CD4-positive, alpha-beta T cell treated with Interleukin-17A for 1 hour (primary cell): ENCODE results near the gene SCAMP5.
A peak's percentile ranks its signal among the peaks of the same experiment; 100 is the strongest.

Experiments used
- DNase-seq: peaks from one replicate; pipeline ENCODE4 v3.0.0-alpha.2; 2020

Gene SCAMP5

GRCh38 chr15:74995182-74995778 is at the start of gene SCAMP5:
Gene SCAMP5 (plus strand): TSS chr15:74995563. CDS start chr15:75011840, 16,277 bp downstream.
- peak; percentile 93 for DNase-seq

- peak; percentile 88 for DNase-seq
These were observed 45.1 kb upstream of the SCAMP5 start for GRCh38 chr15:74950078-74950908.

DNA sequence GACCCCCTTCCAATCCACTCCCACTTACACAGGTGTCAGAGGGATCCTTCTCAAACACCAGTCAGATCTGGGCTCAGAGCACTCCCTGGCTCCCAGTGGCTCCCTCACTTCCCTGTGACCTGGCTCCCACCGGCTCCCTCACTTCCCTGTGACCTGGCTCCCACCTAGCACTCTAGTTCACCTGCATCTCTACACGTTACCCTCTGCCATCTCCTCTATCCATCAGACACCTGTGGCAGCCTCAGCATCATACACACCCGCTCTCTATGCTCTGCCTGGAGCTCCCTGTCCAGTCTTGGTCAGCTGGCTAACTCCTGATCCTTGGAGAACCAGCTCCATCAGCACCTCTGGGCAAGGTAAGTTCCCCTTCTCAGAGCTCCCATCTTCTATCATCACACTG is 44.4 kb upstream of the SCAMP5 start:
- no peak for DNase-seq

DNA sequence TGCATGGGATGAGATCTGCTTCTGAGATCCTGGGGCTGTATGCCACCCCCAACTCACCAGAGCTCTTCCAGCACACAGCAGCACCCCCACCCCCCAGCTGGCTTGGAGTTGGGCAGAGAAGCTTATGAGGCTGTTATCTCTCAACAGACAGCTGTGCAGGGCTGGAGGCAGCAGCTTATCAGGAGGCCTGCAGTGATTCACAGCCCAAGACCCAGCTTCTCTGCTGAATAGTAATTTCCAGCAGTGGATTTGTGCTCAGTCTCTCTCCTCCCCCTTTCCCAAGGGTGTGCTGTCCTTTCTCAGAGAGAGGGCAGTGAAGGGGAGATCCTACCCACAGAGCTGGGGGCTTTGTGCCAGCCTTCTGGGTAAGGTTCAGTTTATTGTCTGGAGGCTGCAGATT is 40.8 kb upstream of the SCAMP5 start:
- no peak for DNase-seq

GRCh38 chr15:74955017-74955416 is 40.3 kb upstream of the SCAMP5 start:
- no peak for DNase-seq

DNA sequence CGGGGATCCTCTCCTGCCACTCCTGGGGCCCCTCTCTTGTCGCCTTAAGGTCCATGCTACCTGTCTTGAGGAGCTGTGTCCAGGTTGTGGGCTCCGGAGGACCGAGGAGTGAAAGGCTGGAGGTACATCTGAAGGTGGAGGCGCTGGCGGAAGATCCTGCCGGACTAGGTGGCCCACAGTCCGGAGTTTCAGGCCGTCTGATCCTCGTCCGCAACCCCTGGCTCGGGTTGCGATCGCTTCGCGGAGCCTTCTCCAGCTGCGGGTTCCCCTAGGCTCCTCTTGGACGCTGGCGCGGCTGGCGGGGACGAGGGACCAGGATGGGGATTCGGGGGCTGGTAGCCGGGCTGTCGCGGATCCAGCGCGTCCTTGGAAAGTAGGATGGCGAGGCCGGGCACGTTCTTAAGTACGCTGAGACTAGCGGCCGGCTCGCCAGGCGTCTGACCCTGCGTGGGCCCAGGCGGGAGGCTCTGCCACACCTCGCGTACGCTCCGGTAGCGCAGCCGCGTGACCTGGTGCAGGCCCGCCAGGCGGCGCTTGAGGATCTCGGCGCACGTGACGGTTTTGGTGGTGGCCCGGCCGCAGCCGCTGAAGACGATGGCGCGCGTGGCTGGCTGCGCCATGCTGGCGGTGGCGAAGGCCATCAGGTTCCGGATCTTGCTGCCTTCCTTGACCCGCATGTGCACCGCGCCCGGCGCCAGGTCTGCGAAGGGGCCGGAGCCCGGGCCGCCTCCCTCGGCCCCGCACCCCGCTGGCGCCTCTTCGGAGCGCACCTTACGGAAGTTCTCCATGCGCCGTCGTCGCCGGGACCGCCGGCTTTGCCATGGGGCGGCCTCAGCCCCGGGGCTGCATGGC is 39.3 kb upstream of the SCAMP5 start:
- DNase-seq, result peak; percentile 65

- DNase-seq, result peak; percentile 67
These were observed 38.5 kb upstream of the SCAMP5 start, which contains the start of gene RPP25 for GRCh38 chr15:74956648-74957475. Gene RPP25 (minus strand): TSS chr15:74956772. CDS start chr15:74956583, 189 bp downstream.

DNA sequence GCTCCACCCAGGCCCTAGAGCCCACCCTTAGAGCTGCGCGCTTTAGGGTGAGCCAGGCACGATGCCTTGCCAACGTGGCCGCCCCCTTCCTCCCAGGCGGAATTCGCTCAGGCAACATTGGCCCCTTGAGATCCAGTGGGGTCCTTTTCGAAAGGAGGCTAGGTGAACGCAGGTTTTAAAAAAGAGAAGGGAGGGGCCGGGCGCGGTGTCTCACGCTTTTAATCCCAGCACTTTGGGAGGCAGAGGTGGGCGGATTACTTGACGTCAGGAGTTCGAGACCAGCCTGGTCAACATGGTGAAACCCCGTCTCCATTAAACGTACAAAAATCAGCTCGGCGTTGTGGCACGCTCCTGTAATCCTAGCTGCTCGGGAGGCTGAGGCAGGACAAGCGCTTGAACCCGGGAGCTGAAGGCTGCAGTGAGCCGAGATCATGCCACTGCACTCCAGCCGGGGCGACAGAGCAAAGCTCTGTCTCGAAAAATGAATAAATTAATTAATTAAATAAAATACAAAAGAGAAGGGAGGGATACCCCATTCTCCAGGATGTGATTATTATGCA is 37.8 kb upstream of the SCAMP5 start:
- DNase-seq, result no peak

- no peak for DNase-seq
These were observed 36.9 kb upstream of the SCAMP5 start for GRCh38 chr15:74958320-74958907.

- DNase-seq, result no peak
These were observed 36.3 kb upstream of the SCAMP5 start for GRCh38 chr15:74958908-74959585.

GRCh38 chr15:74959586-74959939 is 35.8 kb upstream of the SCAMP5 start:
- no peak for DNase-seq

GRCh38 chr15:74960286-74960685 is 35.1 kb upstream of the SCAMP5 start:
- DNase-seq, result no peak

DNA sequence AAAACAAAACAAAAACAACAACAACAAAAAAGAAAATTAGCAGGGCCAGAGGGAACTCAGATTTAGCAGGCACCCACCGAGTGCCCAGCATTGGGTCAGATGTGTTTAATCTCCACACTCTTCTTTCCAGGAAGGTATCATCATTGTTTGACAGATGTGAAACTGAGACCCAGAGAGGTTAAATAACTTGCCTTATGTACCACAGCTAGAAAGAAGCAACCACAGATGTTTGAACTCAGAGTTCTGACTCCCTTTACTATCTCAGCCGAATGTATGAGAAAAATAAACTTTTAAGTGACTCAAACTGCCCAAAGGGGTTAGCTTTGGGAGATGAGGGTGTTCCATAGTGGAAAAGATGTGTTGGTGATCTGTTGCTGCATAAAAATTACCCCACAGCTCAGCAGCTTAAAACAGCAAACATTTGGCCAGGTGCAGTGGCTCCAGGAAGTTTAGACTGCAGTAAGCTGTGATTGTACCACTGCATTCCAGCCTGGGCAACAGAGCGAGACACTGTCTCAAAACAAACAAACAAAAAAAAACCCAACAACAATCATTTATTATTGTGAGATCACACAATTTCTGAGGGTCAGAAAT is 34.3 kb upstream of the SCAMP5 start:
- DNase-seq, result no peak

DNA sequence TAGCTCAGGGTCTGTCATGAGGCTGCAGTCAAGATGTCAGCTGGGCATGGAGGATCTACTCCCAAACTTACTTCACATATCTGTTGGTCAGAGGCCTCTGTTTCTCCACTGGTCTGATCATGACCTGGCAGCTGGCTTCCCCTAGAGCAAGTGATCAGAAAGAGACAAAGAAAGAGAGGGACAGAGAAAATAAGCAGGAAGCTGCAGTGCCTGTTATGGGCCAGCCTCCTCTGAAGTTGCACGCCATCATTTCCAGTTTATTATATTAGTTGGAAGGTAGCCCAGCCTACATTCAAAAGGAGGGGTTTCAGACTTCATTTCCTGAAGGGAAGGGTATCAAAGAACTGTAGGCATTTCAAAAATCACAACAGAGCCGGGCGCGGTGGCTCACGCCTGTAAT is 33.7 kb upstream of the SCAMP5 start:
- DNase-seq, result no peak

GRCh38 chr15:74962219-74962618 is 33.1 kb upstream of the SCAMP5 start:
- DNase-seq, result no peak

DNA sequence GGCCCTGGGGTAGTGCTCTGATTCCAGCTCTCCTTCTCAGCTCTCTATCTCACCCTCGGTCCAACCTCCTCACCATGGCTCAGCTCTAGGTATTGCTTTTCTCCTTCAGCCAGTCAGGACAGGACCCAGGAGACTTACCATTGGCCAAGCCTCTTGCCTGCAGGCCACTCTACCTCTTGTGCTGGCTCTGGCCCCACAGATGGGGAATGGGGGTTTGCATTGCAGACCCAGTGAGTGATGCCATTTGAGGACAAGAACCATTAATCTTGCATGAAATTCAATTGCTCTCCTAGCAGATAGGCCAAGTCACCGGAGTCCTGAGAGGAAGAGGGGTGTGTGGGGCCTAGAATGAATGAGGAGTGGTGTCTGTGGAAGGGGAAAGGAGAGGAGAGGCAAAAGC is 32.7 kb upstream of the SCAMP5 start:
- no peak for DNase-seq

DNA sequence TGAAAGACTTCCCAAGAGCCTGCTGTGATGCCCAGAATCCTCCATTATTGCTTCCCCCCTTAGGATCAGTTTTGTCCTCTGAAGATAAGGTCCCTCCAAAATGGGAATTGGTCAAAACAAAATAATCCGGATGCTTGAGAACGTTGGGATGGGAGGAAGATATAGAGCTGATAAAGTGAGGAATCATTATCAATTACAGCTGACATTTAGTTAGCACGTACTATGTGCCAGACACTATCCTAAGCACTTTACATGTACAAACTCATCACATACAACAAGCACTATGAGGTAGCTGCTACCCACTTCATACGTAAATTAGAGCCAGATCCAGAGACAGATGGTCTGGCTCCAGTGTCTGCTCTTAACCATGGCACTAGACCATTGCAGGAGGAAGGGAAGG is 32.1 kb upstream of the SCAMP5 start:
- DNase-seq, result no peak

- DNase-seq, result no peak
These were observed 30.6 kb upstream of the SCAMP5 start for GRCh38 chr15:74964794-74965193.

GRCh38 chr15:74967670-74968069 is 27.7 kb upstream of the SCAMP5 start:
- no peak for DNase-seq

GRCh38 chr15:74976159-74976558 is 19.2 kb upstream of the SCAMP5 start:
- DNase-seq, result no peak

GRCh38 chr15:74977599-74977998 is 17.8 kb upstream of the SCAMP5 start:
- no peak for DNase-seq
